Colonic mucosa (tissue), 4 donors: ENCODE measurements around the gene RIC3. TPM values are rescaled to one million over a fixed set of nuclear protein-coding genes. Genes with fewer than 3 reads are reported as not detected.

ENCODE experiments used
- DNase-seq: peaks from one replicate; pipeline ENCODE4 v3.0.0-alpha.2; 2020
- H3K27ac ChIP-seq: fragments of 200-600 bp; one replicate; pipeline ENCODE4 v1.8.0; 2021
- H3K27me3 ChIP-seq: fragments of 200-600 bp; one replicate; pipeline ENCODE4 v1.8.0; 2021
- H3K36me3 ChIP-seq: fragments of 200-600 bp; one replicate; pipeline ENCODE4 v1.8.0; 2021
- H3K4me1 ChIP-seq: fragments of 200-600 bp; one replicate; pipeline ENCODE4 v1.8.0; 2021; ENCODE audit warnings: mild to moderate bottlenecking
- H3K4me3 ChIP-seq: fragments of 200-600 bp; one replicate; pipeline ENCODE4 v1.8.0; 2021
- H3K9ac ChIP-seq, 2 donors: one replicate each; pipeline ENCODE4 v1.7.0; 2013; ENCODE audit warnings: control low read depth in 2 of 2, low read depth in 2 of 2, low read length in 2 of 2
- H3K9me3 ChIP-seq: fragments of 200-600 bp; one replicate; pipeline ENCODE4 v1.8.0; 2021
- CTCF ChIP-seq: fragments of 200-600 bp; IDR thresholded peaks from one replicate; pipeline ENCODE4 v1.8.0; 2022; ENCODE audit warnings: antibody characterized with exemption, mild to moderate bottlenecking
- intact Hi-C: fragments of 100-400 bp; cut with DNase I; formaldehyde crosslinking; loops from one replicate; pipeline ENCODE4 v1.14.1; 2022
- total RNA-seq, 2 donors: library from RNA; stranded (reverse); fragmentation: NEBNext Ultra II Directional in 1 of 2; extraction: Animal tissue kit (Norgen Biotek cat#: 25700) in 1 of 2; gene quantifications; one replicate each; pipeline ENCODE4 v1.2.1, GENCODE V29; 2021
- donor health status: healthy.
- donor health status: DM: no; HTN: no; CAD: no.
- donor health status: DM: no; HTN: no; CAD: no.

RIC3 gene
- total RNA-seq, 2 donors from 2014 or later = 0.79 to 2.0 TPM

- no peak overlapping the region for H3K4me3 ChIP-seq
- no peaks in the 10 kb centered on the region for H3K27me3 ChIP-seq
- H3K27ac ChIP-seq = no peak overlapping the region
- no peak overlapping the region for H3K9ac ChIP-seq
- no peaks in the 10 kb centered on the region for H3K4me1 ChIP-seq
- no peak for TF ChIP-seq CTCF
- H3K36me3 ChIP-seq = no peaks in the 10 kb centered on the region
- H3K9me3 ChIP-seq = no peaks in the 10 kb centered on the region
- intact Hi-C loops = no loop called here
- no peak for DNase-seq
Measured at GRCh38 chr11:8067567-8067928, 101.3 kb downstream of the RIC3 start.

- Histone ChIP-seq H3K9ac (no peak overlapping the region), H3K27me3 (no peaks in the 10 kb centered on the region), H3K27ac (no peak overlapping the region), H3K4me1 (no peaks in the 10 kb centered on the region), H3K36me3 (no peaks in the 10 kb centered on the region), H3K4me3 (no peak overlapping the region), H3K9me3 (no peaks in the 10 kb centered on the region)
- intact Hi-C loops = no loop called here
- DNase-seq = peak; percentile 13
- no peak for TF ChIP-seq CTCF
Measured at GRCh38 chr11:8066911-8067455, 101.8 kb downstream of the RIC3 start.

- intact Hi-C loops = no loop called here
- no peaks in the 10 kb centered on the region for H3K36me3 ChIP-seq
- H3K27me3 ChIP-seq = no peaks in the 10 kb centered on the region
- DNase-seq = peak; percentile 13
- no peak for TF ChIP-seq CTCF
- H3K4me3 ChIP-seq = no peak overlapping the region
- no peak overlapping the region for H3K9ac ChIP-seq
- H3K9me3 ChIP-seq = no peaks in the 10 kb centered on the region
- H3K27ac ChIP-seq = no peak overlapping the region
- H3K4me1 ChIP-seq = no peaks in the 10 kb centered on the region
Measured at GRCh38 chr11:8066036-8066910, 102.6 kb downstream of the RIC3 start.

GRCh38 chr11:8065031-8065430 lies 103.8 kb downstream of the RIC3 start:
- intact Hi-C loops = no loop called here

GRCh38 chr11:8063324-8063723 lies 105.5 kb downstream of the RIC3 start:
- Histone ChIP-seq H3K4me1 (no peaks in the 10 kb centered on the region), H3K27ac (no peak overlapping the region), H3K9me3 (no peaks in the 10 kb centered on the region), H3K27me3 (no peaks in the 10 kb centered on the region), H3K36me3 (no peaks in the 10 kb centered on the region), H3K9ac (no peak overlapping the region), H3K4me3 (no peak overlapping the region)
- no peak for TF ChIP-seq CTCF
- peak; percentile 22 for DNase-seq
- intact Hi-C loops = no loop called here

More at GRCh38 chr11:8065031-8065430, 103.8 kb downstream of the RIC3 start:
- H3K36me3 ChIP-seq = no peaks in the 10 kb centered on the region
- no peak overlapping the region for H3K27ac ChIP-seq
- no peak overlapping the region for H3K4me3 ChIP-seq
- TF ChIP-seq CTCF = no peak
- H3K9ac ChIP-seq = no peak overlapping the region
- H3K9me3 ChIP-seq = no peaks in the 10 kb centered on the region
- H3K27me3 ChIP-seq = no peaks in the 10 kb centered on the region
- DNase-seq = no peak
- H3K4me1 ChIP-seq = no peaks in the 10 kb centered on the region
